Smooth muscle cell of the coronary artery (primary cell): ENCODE data around the gene BRAP. TPM values are rescaled to one million over a fixed set of nuclear protein-coding genes. Genes with fewer than 3 reads are reported as not detected.

Experiments used
- total RNA-seq: library from RNA; depleted of rRNA; stranded (reverse); fragments of >200 nt; gene quantifications from 2 replicates; pipeline ENCODE4 v1.2.3, GENCODE V29; 2014; ENCODE audit warnings: low replicate concordance

Gene BRAP
- total RNA-seq = 15.0 and 31.7 TPM in 2 replicates

DNA sequence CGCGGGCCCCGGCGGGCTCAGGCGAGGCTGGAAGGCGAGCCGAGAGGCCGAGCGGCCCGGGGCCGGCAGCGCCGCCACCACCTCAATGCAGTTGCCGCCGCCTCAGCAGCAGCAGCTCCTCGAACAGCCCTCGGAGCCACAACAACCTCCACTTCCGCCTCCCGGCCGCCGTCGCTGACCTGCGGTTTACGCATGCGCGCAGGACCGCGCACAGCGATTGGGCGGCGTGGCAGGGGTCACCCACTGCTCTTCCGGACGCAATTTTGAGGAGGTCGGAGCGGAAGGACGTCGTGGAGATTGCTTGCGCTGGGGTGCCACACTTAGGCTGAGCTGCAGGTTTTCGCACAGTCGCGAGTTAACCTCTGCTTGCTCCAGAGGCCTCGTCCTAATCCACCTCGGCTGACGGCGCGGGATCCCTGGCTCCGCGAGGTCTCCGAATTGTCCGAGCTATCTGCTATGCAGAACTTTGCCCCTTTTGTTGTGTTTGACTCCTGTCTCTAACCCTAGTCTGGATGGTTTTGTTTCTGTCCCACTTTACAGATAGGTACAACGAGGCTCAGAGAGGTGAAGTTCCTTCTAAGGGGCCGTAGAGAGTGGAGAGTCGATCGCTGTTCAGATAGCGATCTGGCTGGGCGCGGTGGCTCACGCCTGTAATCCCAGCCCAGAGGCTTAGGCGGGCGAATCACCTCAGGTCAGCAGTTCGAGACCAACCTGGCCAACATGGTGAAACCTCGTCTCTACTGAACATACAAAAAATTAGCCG, at the start of gene BRAP, which contains the start of gene ACAD10:
Gene BRAP (minus strand): TSS at position 146 of the 763 bp plus-strand sequence. CDS start 164 bp downstream, outside the sequence.
Gene ACAD10 (plus strand): TSS at position 243 of the 763 bp plus-strand sequence. CDS start 6,657 bp downstream, outside the sequence.

GRCh38 chr12:111598637-111599452, 86.9 kb downstream of the BRAP start, which contains the start of gene ATXN2:
ATXN2 (minus strand) TSS chr12:111599315; CDS start chr12:111599034, 281 bp downstream.

Other genes starting within 250 kb of the BRAP start
- gene ATXN2, start 86.6 kb downstream of the BRAP start, total RNA-seq = 10.2 and 13.8 TPM in 2 replicates
- 9.9 and 10.1 TPM in 2 replicates for gene ACAD10, start 97 bp upstream of the BRAP start, total RNA-seq
- gene ALDH2, start 81.0 kb upstream of the BRAP start, total RNA-seq = 52.9 and 55.0 TPM in 2 replicates
- gene MAPKAPK5, start 156.3 kb upstream of the BRAP start, total RNA-seq = 18.3 and 26.5 TPM in 2 replicates